GM06990 (cell line): Measurements from ENCODE around the gene NDUFV2.
A peak's percentile ranks its signal among the peaks of the same experiment; 100 is the strongest.

Experiments
- DNase-seq: peaks from one replicate; pipeline ENCODE4 v3.0.0-alpha.2; 2011; ENCODE audit not compliant: insufficient read length; ENCODE audit errors: extremely low read depth
- H3K27me3 ChIP-seq: replicated peaks from 2 replicates; pipeline ENCODE4 v1.6.0; 2011; ENCODE audit warnings: low read length; ENCODE audit not compliant: control insufficient read depth, insufficient read depth
- H3K36me3 ChIP-seq: 2 replicates; pipeline ENCODE4 v1.5.1; 2011; ENCODE audit warnings: low read length; ENCODE audit not compliant: control insufficient read depth, insufficient read depth
- H3K4me3 ChIP-seq: replicated peaks from 2 replicates; pipeline ENCODE4 v1.5.1; 2011; ENCODE audit warnings: low read depth, mild to moderate bottlenecking, control low read depth, low read length
- TF ChIP-seq, protein P1 (sequence below): IDR thresholded peaks from 2 replicates; pipeline ENCODE4 v1.5.1; 2011; ENCODE audit warnings: low read length, control low read depth, mild to moderate bottlenecking, inconsistent platforms; ENCODE audit not compliant: insufficient read depth, poor library complexity, severe bottlenecking

NDUFV2 gene

DNA sequence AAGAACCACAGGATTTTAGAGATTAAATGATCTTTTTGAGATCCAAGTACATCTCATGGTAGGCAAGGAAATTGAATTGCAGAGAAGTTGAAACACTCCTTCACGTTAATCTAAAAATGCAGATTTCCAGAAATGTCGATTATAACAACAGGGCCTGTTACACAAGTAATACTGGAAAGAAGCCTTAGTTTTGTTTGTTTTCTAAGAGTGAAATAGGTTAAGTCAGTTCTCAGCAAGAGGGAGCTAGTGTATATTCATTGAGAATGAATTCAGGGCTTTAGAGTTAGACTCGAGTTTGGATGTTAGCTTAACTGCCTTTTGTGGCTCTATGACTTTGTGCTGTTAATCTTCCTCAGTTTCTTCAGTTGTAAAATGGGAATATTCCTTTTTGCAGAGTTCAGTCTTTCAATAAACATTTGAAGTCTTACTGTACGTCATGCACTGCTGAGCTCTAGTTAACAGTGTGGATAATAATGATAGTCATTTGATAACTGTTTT, 926 bp downstream of the NDUFV2 start:
- DNase-seq: no peak
- TF ChIP-seq, protein P1, sequence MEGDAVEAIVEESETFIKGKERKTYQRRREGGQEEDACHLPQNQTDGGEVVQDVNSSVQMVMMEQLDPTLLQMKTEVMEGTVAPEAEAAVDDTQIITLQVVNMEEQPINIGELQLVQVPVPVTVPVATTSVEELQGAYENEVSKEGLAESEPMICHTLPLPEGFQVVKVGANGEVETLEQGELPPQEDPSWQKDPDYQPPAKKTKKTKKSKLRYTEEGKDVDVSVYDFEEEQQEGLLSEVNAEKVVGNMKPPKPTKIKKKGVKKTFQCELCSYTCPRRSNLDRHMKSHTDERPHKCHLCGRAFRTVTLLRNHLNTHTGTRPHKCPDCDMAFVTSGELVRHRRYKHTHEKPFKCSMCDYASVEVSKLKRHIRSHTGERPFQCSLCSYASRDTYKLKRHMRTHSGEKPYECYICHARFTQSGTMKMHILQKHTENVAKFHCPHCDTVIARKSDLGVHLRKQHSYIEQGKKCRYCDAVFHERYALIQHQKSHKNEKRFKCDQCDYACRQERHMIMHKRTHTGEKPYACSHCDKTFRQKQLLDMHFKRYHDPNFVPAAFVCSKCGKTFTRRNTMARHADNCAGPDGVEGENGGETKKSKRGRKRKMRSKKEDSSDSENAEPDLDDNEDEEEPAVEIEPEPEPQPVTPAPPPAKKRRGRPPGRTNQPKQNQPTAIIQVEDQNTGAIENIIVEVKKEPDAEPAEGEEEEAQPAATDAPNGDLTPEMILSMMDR: no peak
- H3K27me3 ChIP-seq: no peaks in the 10 kb centered on the region
- H3K36me3 ChIP-seq: no peaks in the 10 kb centered on the region; the same call in 1 of the 2 replicates
- peak overlapping the region; percentile 97 for H3K4me3 ChIP-seq

DNA sequence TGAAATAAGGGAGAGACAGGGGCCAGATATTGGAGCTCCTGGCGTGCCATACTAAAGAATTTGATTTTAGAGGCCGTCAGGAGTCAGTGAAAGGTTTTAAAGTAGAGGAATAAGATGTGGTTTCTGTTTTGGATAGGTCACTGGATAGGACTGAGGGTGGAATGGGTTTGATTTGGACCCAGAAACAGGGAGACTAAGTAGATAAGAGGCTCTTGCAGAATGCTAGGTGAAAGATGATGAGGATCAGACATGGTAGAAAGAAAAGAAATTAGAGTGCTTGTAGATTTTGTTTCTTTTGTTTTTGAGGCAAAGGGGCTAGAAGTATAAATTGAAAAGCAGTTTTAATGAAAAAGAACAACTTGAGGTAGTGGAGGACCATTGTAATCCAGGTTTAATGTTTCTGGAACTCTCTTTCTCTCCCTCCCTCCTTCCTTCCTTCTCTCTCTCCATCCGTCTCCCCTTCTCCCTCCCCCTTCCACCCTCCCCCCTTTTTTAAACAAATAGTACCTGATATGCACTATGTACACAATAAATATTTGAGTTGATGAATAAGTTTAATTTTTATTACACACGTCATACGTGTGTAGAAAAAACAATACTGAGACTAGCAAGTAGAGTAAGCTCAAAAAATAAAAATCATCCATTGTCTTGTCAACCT, 1.9 kb downstream of the NDUFV2 start:
- Histone ChIP-seq H3K27me3 (no peaks in the 10 kb centered on the region), H3K36me3 (no peaks in the 10 kb centered on the region; the same call in 1 of the 2 replicates), H3K4me3 (peak overlapping the region; percentile 97)
- TF ChIP-seq, protein P1: no peak
- no peak for DNase-seq

DNA sequence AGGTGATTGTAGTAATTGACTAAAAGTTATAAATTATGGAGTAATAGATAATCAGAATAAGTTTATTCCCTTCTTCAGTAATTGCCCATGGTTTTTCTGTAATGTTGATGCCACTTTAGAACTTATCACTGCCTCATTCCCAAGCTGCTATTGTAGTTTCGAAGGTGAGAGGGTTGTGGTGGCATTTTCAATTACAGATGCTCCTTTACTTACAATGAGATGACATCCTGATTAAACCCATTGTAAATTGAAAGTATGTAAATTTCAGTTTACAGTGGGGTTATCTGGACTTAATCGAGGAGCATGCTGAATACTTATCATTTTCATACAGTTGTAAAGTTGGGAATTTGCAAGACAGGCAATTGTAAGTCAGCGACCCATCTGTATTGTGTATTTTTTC, 2.9 kb downstream of the NDUFV2 start:
- DNase-seq: no peak
- no peaks in the 10 kb centered on the region; the same call in 1 of the 2 replicates for H3K36me3 ChIP-seq
- H3K27me3 ChIP-seq: no peaks in the 10 kb centered on the region
- peak overlapping the region; percentile 97 for H3K4me3 ChIP-seq
- TF ChIP-seq, protein P1: no peak

DNA sequence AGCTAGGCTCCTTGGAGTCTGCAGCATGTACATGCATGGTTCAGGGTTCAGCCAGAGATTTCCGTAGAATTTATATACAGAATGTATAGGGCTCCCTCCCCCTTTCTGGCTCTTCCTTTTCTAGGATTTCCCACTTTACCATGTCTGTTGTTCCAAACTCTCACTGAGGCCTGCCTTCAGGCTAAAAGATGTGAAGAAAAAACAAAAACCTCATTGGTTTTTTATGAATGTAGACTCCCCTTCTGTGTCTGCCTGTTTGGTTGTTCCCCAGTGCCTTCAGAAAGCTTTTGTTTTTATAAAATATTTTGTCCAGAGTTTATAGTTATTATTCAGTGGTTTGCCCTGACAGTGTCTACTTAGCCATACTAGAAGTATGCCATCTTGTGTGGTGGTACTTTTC, 3.6 kb downstream of the NDUFV2 start:
- no peaks in the 10 kb centered on the region for H3K27me3 ChIP-seq
- DNase-seq: no peak
- peak overlapping the region; percentile 97 for H3K4me3 ChIP-seq
- no peaks in the 10 kb centered on the region; the same call in 1 of the 2 replicates for H3K36me3 ChIP-seq
- TF ChIP-seq, protein P1: no peak

DNA sequence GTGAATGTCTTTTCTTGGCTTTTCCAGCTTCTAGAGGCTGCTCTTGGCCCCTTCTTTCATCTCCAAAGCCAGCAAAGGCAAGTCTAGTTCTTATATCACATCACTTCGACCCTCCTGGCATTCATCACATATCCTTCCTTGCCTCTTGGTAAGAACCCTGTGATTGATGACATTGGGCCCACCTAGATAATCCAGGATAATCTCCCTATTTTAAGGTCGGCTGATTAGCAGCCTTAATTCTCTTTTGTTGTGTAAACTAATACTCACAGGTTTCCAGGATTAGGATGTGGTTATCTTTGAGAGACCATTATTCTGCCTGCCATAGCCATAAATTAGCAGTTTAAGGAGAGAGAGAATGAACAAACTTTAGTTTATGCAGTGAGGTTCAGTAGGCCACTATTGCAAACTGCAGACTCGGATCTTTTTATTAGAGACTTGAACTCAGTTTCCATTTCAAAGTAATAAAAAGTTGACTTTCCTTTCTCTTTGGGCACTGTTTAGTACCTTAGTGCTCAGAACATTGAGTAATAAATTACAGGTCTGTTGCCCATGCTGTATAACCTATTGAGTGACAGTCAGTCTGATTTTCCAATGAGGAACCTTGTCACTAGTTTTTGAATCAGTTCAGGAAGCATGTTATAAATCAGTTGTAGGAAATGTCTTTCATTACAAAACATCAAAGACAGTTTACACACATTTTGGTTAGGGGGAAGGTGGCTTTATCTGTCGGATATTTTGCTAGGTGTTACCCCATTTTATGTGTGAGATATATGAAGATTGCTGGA, 4.5 kb downstream of the NDUFV2 start:
- DNase-seq: no peak
- H3K36me3 ChIP-seq: no peaks in the 10 kb centered on the region; the same call in 1 of the 2 replicates
- TF ChIP-seq, protein P1: no peak
- peak overlapping the region; percentile 30 for H3K4me3 ChIP-seq
- no peaks in the 10 kb centered on the region for H3K27me3 ChIP-seq
